CD14-positive monocyte (primary cell): ENCODE measurements around the gene NMT1. TPM values are rescaled to one million over a fixed set of nuclear protein-coding genes. Genes with fewer than 3 reads are reported as not detected.

Source experiments
- DNase-seq, 3 donors: peaks; one replicate each; pipeline ENCODE4 v3.0.0-alpha.2; 2011 to 2022
- H2AFZ ChIP-seq: 2 replicates; pipeline ENCODE4 v1.6.0; 2012; ENCODE audit warnings: mild to moderate bottlenecking, low read depth, low read length, inconsistent platforms; ENCODE audit not compliant: insufficient read depth, poor library complexity, severe bottlenecking
- H3K27ac ChIP-seq, 2 donors: 1 replicate in 1 of 2; 2 replicates in 1 of 2; pipeline ENCODE4 v1.5.1; 2012 to 2013; ENCODE audit warnings: low read length in 2 of 2, control low read depth in 1 of 2, inconsistent platforms in 1 of 2, low read depth in 1 of 2, mild to moderate bottlenecking in 1 of 2
- H3K27me3 ChIP-seq, 2 donors: one replicate each; pipeline versions ENCODE4 v1.6.0 to v1.6.1; 2011 to 2013; ENCODE audit warnings: low read length in 2 of 2; ENCODE audit not compliant: control insufficient read depth in 2 of 2, insufficient read depth in 2 of 2
- H3K36me3 ChIP-seq, 2 donors: replicated peaks in 1 of 2; 1 replicate in 1 of 2; 2 replicates in 1 of 2; pipeline versions ENCODE4 v1.5.1 to v1.6.1; 2012 to 2013; ENCODE audit warnings: low read length in 2 of 2, control low read depth in 1 of 2, inconsistent platforms in 1 of 2, mild to moderate bottlenecking in 1 of 2; ENCODE audit not compliant: insufficient read depth in 2 of 2, control insufficient read depth in 1 of 2
- H3K4me1 ChIP-seq, 2 donors: 1 replicate in 1 of 2; 2 replicates in 1 of 2; pipeline versions ENCODE4 v1.5.1 to v1.6.1; 2012 to 2013; ENCODE audit warnings: low read length in 2 of 2, control low read depth in 1 of 2, inconsistent platforms in 1 of 2, mild to moderate bottlenecking in 1 of 2, moderate library complexity in 1 of 2; ENCODE audit not compliant: insufficient read depth in 2 of 2, control insufficient read depth in 1 of 2
- H3K4me2 ChIP-seq: replicated peaks from 2 replicates; pipeline ENCODE3; 2012; ENCODE audit warnings: low read length, moderate library complexity, mild to moderate bottlenecking; ENCODE audit not compliant: poor library complexity, severe bottlenecking; ENCODE audit errors: extremely low read depth
- H3K4me3 ChIP-seq, 3 experiments: fragments of 200-600 bp in 1 of 3; sonication (generic) in 1 of 3; replicated peaks in 1 of 3; 1 replicate in 2 of 3; 2 replicates in 1 of 3; pipeline ENCODE4 v1.5.1; 2011 to 2013; ENCODE audit warnings: low read length in 3 of 3, mild to moderate bottlenecking in 3 of 3, control low read depth in 2 of 3, low read depth in 2 of 3, inconsistent platforms in 1 of 3, moderate library complexity in 1 of 3
- H3K79me2 ChIP-seq: 2 replicates; pipeline ENCODE4 v1.6.0; 2012; ENCODE audit warnings: mild to moderate bottlenecking, control low read depth, inconsistent platforms, low read length, moderate library complexity; ENCODE audit not compliant: insufficient read depth
- H3K9ac ChIP-seq: 2 replicates; pipeline ENCODE4 v1.6.0; 2017; ENCODE audit warnings: low read length, mild to moderate bottlenecking; ENCODE audit not compliant: insufficient read depth, poor library complexity, severe bottlenecking
- H3K9me3 ChIP-seq, 2 donors: replicated peaks in 1 of 2; 1 replicate in 1 of 2; 2 replicates in 1 of 2; pipeline versions ENCODE4 v1.5.1 to v1.6.1; 2012 to 2013; ENCODE audit warnings: low read length in 2 of 2, control low read depth in 1 of 2; ENCODE audit not compliant: control insufficient read depth in 1 of 2, insufficient read depth in 1 of 2
- H4K20me1 ChIP-seq: 2 replicates; pipeline ENCODE4 v1.6.0; 2012; ENCODE audit warnings: mild to moderate bottlenecking, low read length, control low read depth, moderate library complexity; ENCODE audit not compliant: insufficient read depth
- H3K27ac Mint-ChIP-seq, 7 donors: one replicate each; pipeline ENCODE4 v1.8.0; 2020; ENCODE audit warnings: mild to moderate bottlenecking in 7 of 7, mixed read lengths in 7 of 7, moderate library complexity in 6 of 7, inconsistent platforms in 2 of 7
- H3K27me3 Mint-ChIP-seq, 3 donors: one replicate each; pipeline ENCODE4 v1.8.0; 2021 to 2022; ENCODE audit warnings: low read depth in 3 of 3, mild to moderate bottlenecking in 3 of 3, mixed read lengths in 3 of 3, moderate library complexity in 3 of 3, inconsistent platforms in 1 of 3
- H3K36me3 Mint-ChIP-seq, 2 donors: one replicate each; pipeline ENCODE4 v1.8.0; 2020; ENCODE audit warnings: mixed read lengths in 2 of 2, inconsistent platforms in 1 of 2, mild to moderate bottlenecking in 1 of 2
- H3K4me1 Mint-ChIP-seq: one replicate; pipeline ENCODE4 v1.8.0; 2020; ENCODE audit warnings: mild to moderate bottlenecking, mixed read lengths
- H3K4me3 Mint-ChIP-seq, 2 donors: one replicate each; pipeline ENCODE4 v1.8.0; 2020; ENCODE audit warnings: mild to moderate bottlenecking in 2 of 2, mixed read lengths in 2 of 2, moderate library complexity in 1 of 2
- H3K9me3 Mint-ChIP-seq, 7 donors: one replicate each; pipeline ENCODE4 v1.8.0; 2020 to 2022; ENCODE audit warnings: mixed read lengths in 7 of 7, mild to moderate bottlenecking in 6 of 7, moderate library complexity in 6 of 7, inconsistent platforms in 2 of 7
- WGBS: methylation state at CpG from one replicate; pipeline ENCODE4 v1.1.5; 2013; ENCODE audit warnings: missing lambda C conversion rate; ENCODE audit not compliant: insufficient coverage; 5-methylcytosine and 5-hydroxymethylcytosine counted together
- intact Hi-C, 2 donors: fragments of 100-400 bp; cut with micrococcal nuclease; formaldehyde crosslinking; loops; one replicate each; pipeline versions ENCODE4 v1.15.0 to v1.15.1; 2023
- polyA plus RNA-seq, 3 donors: library from polyadenylated mRNA; depleted of rRNA in 1 of 3; unstranded in 2 of 3; stranded (reverse) in 1 of 3; fragments of 300-500 nt in 2 of 3; fragments of >200 nt in 1 of 3; fragmentation: Illumina TruSeq in 2 of 3; gene quantifications; 1 replicate in 2 of 3; 2 replicates in 1 of 3; pipeline ENCODE4 v1.2.3, GENCODE V29; 2012 to 2021
- TF ChIP-seq, protein P1 (sequence below): fragments of 200-600 bp; IDR thresholded peaks from one replicate; pipeline ENCODE4 v1.8.0; 2022; ENCODE audit warnings: antibody characterized with exemption, mild to moderate bottlenecking

The NMT1 gene
- polyA plus RNA-seq, 3 donors: 27.2 to 50.2 (median 45.1) TPM

DNA sequence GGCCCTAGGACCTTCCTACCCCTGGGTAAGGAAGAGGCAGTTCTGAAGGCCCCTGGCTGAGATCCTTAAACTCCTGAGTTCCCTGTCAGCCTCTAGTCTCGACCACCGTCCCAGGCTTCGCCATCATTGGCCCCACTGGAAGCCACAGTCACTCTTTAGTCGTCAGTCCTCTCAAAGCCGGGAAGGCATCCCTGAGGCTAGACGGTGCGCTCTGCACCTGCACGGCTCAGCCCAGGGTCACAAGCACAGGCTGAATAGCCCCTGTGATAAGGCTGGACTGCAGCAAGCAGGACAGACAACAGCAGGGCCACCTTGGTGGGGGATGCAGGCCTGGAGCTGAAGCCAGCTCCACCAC lies 83.9 kb downstream of the NMT1 start:
- Mint-ChIP-seq H3K4me1 (peaks cover 33% of the 10 kb centered on the region), H3K27me3 (peaks cover 0 to 2% (median 0%) of the 10 kb centered on the region in 3 donors), H3K4me3 (peak overlapping the region; percentile 68 to 86), H3K9me3 (no peaks in the 10 kb centered on the region), H3K27ac (peak overlapping the region in 1 of 7 donors; percentile 52), H3K36me3 (no peaks in the 10 kb centered on the region)
- H2AFZ ChIP-seq: peak overlapping the region; percentile 95
- H3K27ac ChIP-seq: no peak overlapping the region
- DNase-seq: no peak
- peaks cover 15% of the 10 kb centered on the region for H4K20me1 ChIP-seq
- intact Hi-C loops: loop anchor here in 1 of 2 donors (10.0 kb wide), 1 partner anchor 170 kb away; the partner anchor contains the start of gene MAP3K14
- peaks cover 36 to 50% of the 10 kb centered on the region in 2 donors for H3K4me1 ChIP-seq
- 83% methylated on average over 8 of the region's 8 CpGs for WGBS
- peak overlapping the region; percentile 93 for H3K4me2 ChIP-seq
- no peaks in the 10 kb centered on the region for H3K27me3 ChIP-seq
- H3K4me3 ChIP-seq: peak overlapping the region in 1 of 3 experiments; percentile 83
- TF ChIP-seq, protein P1, sequence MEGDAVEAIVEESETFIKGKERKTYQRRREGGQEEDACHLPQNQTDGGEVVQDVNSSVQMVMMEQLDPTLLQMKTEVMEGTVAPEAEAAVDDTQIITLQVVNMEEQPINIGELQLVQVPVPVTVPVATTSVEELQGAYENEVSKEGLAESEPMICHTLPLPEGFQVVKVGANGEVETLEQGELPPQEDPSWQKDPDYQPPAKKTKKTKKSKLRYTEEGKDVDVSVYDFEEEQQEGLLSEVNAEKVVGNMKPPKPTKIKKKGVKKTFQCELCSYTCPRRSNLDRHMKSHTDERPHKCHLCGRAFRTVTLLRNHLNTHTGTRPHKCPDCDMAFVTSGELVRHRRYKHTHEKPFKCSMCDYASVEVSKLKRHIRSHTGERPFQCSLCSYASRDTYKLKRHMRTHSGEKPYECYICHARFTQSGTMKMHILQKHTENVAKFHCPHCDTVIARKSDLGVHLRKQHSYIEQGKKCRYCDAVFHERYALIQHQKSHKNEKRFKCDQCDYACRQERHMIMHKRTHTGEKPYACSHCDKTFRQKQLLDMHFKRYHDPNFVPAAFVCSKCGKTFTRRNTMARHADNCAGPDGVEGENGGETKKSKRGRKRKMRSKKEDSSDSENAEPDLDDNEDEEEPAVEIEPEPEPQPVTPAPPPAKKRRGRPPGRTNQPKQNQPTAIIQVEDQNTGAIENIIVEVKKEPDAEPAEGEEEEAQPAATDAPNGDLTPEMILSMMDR: no peak
- peaks cover 21% of the 10 kb centered on the region for H3K79me2 ChIP-seq
- H3K9ac ChIP-seq: peak overlapping the region; percentile 72
- H3K36me3 ChIP-seq: no peaks in the 10 kb centered on the region
- no peaks in the 10 kb centered on the region for H3K9me3 ChIP-seq

DNA sequence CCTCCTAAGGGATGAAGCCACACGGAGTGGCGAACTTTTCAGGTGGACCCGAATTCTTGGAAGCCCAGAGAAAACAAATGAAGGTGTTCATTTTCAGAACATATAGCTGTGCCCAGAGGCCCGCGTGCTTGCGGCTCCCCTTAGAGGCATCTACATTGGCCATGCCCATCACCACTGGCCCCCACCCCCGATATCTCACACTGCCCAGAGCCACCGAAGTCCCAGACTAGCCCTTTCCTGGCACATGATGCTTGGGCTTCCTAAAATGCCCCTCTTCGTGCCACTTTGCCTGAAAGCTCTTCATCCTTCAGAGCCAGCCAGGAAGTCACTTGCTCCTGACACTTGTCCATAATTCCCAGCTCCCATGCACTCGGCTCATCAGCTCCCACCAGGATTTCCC lies 85.0 kb downstream of the NMT1 start:
- TF ChIP-seq, protein P1: no peak
- H3K9me3 Mint-ChIP-seq: no peaks in the 10 kb centered on the region
- peak overlapping the region in 1 of 2 donors; percentile 97 for H3K4me3 Mint-ChIP-seq
- no peak overlapping the region for H3K27ac ChIP-seq
- no peak overlapping the region for H3K4me3 ChIP-seq
- peaks cover 47 to 61% of the 10 kb centered on the region in 2 donors for H3K4me1 ChIP-seq
- H3K9ac ChIP-seq: no peak overlapping the region
- peak overlapping the region in 4 of 7 donors; percentile 74 to 100 (median 90) for H3K27ac Mint-ChIP-seq
- H3K4me1 Mint-ChIP-seq: peaks cover 45% of the 10 kb centered on the region
- intact Hi-C loops: loop anchor here in 1 of 2 donors (10.0 kb wide), 1 partner anchor 169 kb away; the partner anchor contains the start of gene MAP3K14
- H3K36me3 Mint-ChIP-seq: no peaks in the 10 kb centered on the region
- no peak overlapping the region for H2AFZ ChIP-seq
- H3K27me3 Mint-ChIP-seq: peaks cover 0 to 2% (median 0%) of the 10 kb centered on the region in 3 donors
- H3K27me3 ChIP-seq: no peaks in the 10 kb centered on the region
- peak overlapping the region; percentile 83 for H3K4me2 ChIP-seq
- H3K9me3 ChIP-seq: no peaks in the 10 kb centered on the region
- peaks cover 26% of the 10 kb centered on the region for H4K20me1 ChIP-seq
- H3K79me2 ChIP-seq: peaks cover 33% of the 10 kb centered on the region
- no peaks in the 10 kb centered on the region for H3K36me3 ChIP-seq
- no peak for DNase-seq
- 90% methylated on average over 9 of the region's 10 CpGs for WGBS
